B cell (primary cell): ENCODE results near the gene SLC39A7. TPM values are rescaled to one million over a fixed set of nuclear protein-coding genes. Genes with fewer than 3 reads are reported as not detected.

ENCODE experiments used
- ATAC-seq: fragments of 200-7000 bp; cut with Tn5 transposase; one replicate; pipeline ENCODE4 v1.10.0; 2021; ENCODE audit warnings: low read depth, mild to moderate bottlenecking, moderate number of reproducible peaks, moderate library complexity
- CTCF ChIA-PET: fragments of 350-600 bp; sonication (Branson Sonifier 250); formaldehyde crosslinking; loops from one replicate; lab custom pipeline; 2021; ENCODE audit warnings: antibody characterized with exemption, inconsistent platforms; lab: Charles Lee
- POLR2A ChIA-PET: fragments of 350-600 bp; sonication (Branson Sonifier 250); formaldehyde crosslinking; loops from one replicate; lab custom pipeline; 2021; ENCODE audit warnings: antibody characterized with exemption; lab: Charles Lee
- DNase-seq: peaks from one replicate; pipeline ENCODE4 v3.0.0; 2013
- H2AFZ ChIP-seq: 2 replicates; pipeline ENCODE4 v1.6.1; 2012; ENCODE audit warnings: mild to moderate bottlenecking, low read depth, low read length; ENCODE audit not compliant: insufficient read depth, poor library complexity, severe bottlenecking
- H3K27ac ChIP-seq, 2 donors: 1 replicate in 1 of 2; 2 replicates in 1 of 2; pipeline ENCODE4 v1.5.1; 2012 to 2013; ENCODE audit warnings: low read length in 2 of 2, mild to moderate bottlenecking in 2 of 2, moderate library complexity in 1 of 2
- H3K27me3 ChIP-seq, 4 experiments: fragments of 200-600 bp in 1 of 4; sonication (generic) in 1 of 4; replicated peaks in 1 of 4; 1 replicate in 2 of 4; 2 replicates in 2 of 4; pipeline versions ENCODE4 v1.6.1 to v1.7.0; 2013 to 2016; ENCODE audit warnings: low read length in 3 of 4, mild to moderate bottlenecking in 2 of 4, mixed read lengths in 1 of 4, moderate library complexity in 1 of 4; ENCODE audit not compliant: insufficient read depth in 4 of 4, control insufficient read depth in 3 of 4; ENCODE audit errors: control extremely low read depth in 1 of 4
- H3K36me3 ChIP-seq, 2 experiments: replicated peaks in 1 of 2; 1 replicate in 1 of 2; 2 replicates in 1 of 2; pipeline versions ENCODE4 v1.6.1 to v1.7.1; 2013; ENCODE audit warnings: low read length in 1 of 2; ENCODE audit not compliant: insufficient read depth in 2 of 2, control insufficient read depth in 1 of 2; ENCODE audit errors: control extremely low read depth in 1 of 2, extremely low read depth in 1 of 2
- H3K4me1 ChIP-seq, 2 donors: fragments of 200-600 bp in 1 of 2; sonication (generic) in 1 of 2; 1 replicate in 1 of 2; 2 replicates in 1 of 2; pipeline versions ENCODE4 v1.5.1 to v1.6.1; 2013 to 2017; ENCODE audit warnings: low read length in 2 of 2; ENCODE audit not compliant: control insufficient read depth in 2 of 2, insufficient read depth in 2 of 2
- H3K4me2 ChIP-seq: replicated peaks from 2 replicates; pipeline ENCODE3; 2012; ENCODE audit warnings: mild to moderate bottlenecking, low read depth, low read length; ENCODE audit not compliant: poor library complexity, severe bottlenecking
- H3K4me3 ChIP-seq, 5 experiments: fragments of 200-600 bp in 1 of 5; sonication (generic) in 1 of 5; 1 replicate in 3 of 5; 2 replicates in 2 of 5; pipeline versions ENCODE4 v1.5.1 to v1.7.0; 2011 to 2016; ENCODE audit warnings: low read length in 4 of 5, mild to moderate bottlenecking in 4 of 5, low read depth in 2 of 5, control low read depth in 1 of 5, moderate library complexity in 1 of 5; ENCODE audit not compliant: insufficient read depth in 1 of 5; ENCODE audit errors: control extremely low read depth in 1 of 5, extremely low read depth in 1 of 5
- H3K79me2 ChIP-seq: fragments of 200-600 bp; sonication (generic); one replicate; pipeline ENCODE4 v1.6.0; 2016; ENCODE audit warnings: low read length; ENCODE audit not compliant: control insufficient read depth, insufficient read depth
- H3K9ac ChIP-seq: fragments of 200-600 bp; sonication (generic); 2 replicates; pipeline ENCODE4 v1.6.1; 2017; ENCODE audit warnings: mild to moderate bottlenecking, low read length, moderate library complexity
- H3K9me3 ChIP-seq, 3 donors: one replicate each; pipeline versions ENCODE4 v1.6.1 to v1.7.1; 2013; ENCODE audit warnings: low read length in 2 of 3; ENCODE audit not compliant: control insufficient read depth in 2 of 3, insufficient read depth in 1 of 3; ENCODE audit errors: control extremely low read depth in 1 of 3
- H4K20me1 ChIP-seq: 2 replicates; pipeline ENCODE4 v1.6.0; 2012; ENCODE audit warnings: mild to moderate bottlenecking, low read length; ENCODE audit not compliant: insufficient read depth, control insufficient read depth, poor library complexity, severe bottlenecking
- H3K27ac Mint-ChIP-seq: one replicate; pipeline ENCODE4 v1.8.0; 2021; ENCODE audit warnings: mixed read lengths
- H3K27me3 Mint-ChIP-seq: one replicate; pipeline ENCODE4 v1.8.0; 2021; ENCODE audit warnings: mixed read lengths
- H3K4me1 Mint-ChIP-seq: one replicate; pipeline ENCODE4 v1.8.0; 2021; ENCODE audit warnings: mixed read lengths
- H3K4me3 Mint-ChIP-seq: one replicate; pipeline ENCODE4 v1.8.0; 2021; ENCODE audit warnings: mixed read lengths
- H3K9me3 Mint-ChIP-seq: one replicate; pipeline ENCODE4 v1.8.0; 2022; ENCODE audit warnings: mixed read lengths; ENCODE audit not compliant: insufficient read depth
- EZH2 ChIP-seq: IDR thresholded peaks from 2 replicates; pipeline ENCODE4 v1.6.1; 2012; ENCODE audit warnings: borderline replicate concordance, low read depth, mild to moderate bottlenecking, moderate library complexity, low read length; ENCODE audit not compliant: insufficient read depth, poor library complexity, severe bottlenecking
- WGBS: methylation state at CpG from one replicate; pipeline ENCODE4 v1.1.5; 2013; ENCODE audit warnings: missing lambda C conversion rate; ENCODE audit not compliant: insufficient coverage; 5-methylcytosine and 5-hydroxymethylcytosine counted together
- intact Hi-C: fragments of 100-400 bp; cut with micrococcal nuclease; formaldehyde crosslinking; loops from one replicate; pipeline ENCODE4 v1.10.0; 2022
- polyA plus RNA-seq: library from polyadenylated mRNA; depleted of rRNA; stranded (reverse); fragments of >200 nt; gene quantifications from 2 replicates; pipeline ENCODE4 v1.2.3, GENCODE V29; 2012
- total RNA-seq, 2 donors: library from RNA; stranded (reverse); fragments of 120-200 nt in 1 of 2; gene quantifications; 1 replicate in 1 of 2; 2 replicates in 1 of 2; pipeline versions ENCODE4 v1.2.3 to v1.2.4, GENCODE V29; 2013 to 2022
- TF ChIP-seq, protein P1 (sequence below): fragments of 200-600 bp; IDR thresholded peaks from one replicate; pipeline ENCODE4 v1.8.0; 2022; ENCODE audit warnings: antibody characterized with exemption, mild to moderate bottlenecking

Gene SLC39A7
- total and polyA plus RNA-seq, 2 donors (not counting 1 experiment from before 2014, with no cell fraction given) = 18.7 to 29.6 TPM

DNA sequence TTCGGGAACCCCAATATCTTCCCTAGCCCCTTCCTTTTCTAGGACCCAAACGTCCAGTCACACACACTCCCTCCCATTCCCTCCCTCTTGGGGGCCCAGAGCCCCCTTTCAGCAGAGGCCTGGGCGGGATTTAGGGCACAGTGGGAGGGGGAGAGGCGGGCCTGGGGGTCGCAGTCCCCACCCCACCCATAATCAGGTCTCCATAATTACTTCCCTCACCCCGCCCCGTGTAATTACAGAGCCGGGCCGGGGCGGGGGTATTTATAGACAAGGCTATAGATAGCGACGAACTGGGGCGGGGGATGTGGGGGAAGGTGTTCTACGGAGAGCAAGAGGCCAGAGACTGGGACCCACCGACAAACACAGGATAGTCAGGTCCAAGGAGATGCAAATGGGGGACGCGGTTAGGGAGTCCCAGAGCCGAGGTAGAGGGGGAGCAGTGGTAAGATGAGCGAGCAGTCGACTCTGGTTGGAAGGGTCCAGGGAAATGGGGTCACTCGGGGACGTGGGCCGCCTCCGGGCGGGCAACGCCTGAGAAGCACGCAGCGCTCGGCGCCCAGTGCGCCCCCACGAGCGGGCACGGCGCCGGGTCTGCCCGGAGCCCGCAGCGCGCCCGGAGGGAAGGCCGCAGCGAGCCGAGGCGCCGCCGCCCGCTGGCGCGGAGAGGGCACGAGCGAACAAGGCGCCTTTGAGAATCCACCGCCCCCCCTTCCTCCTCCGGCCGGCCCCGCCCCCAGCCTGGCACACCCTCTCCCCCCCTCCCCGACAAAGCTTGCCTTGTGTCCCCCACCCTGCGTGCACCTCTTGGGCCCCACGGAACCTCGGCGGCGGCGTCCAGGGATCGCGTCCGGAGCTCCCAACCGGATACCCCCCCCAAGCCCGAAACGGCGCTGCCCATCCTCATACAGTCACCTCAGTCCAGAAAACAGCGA lies 7.7 kb upstream of the SLC39A7 start:
- CTCF ChIA-PET = interaction anchor here (1.0 kb wide), 1 partner anchor 72 kb away, joined by 3 read pairs; no protein-coding TSS in a partner anchor
- no peak overlapping the region for H3K27ac ChIP-seq
- Mint-ChIP-seq H3K4me3 (peak overlapping the region; percentile 90), H3K27me3 (peaks cover 22% of the 10 kb centered on the region), H3K4me1 (peaks cover 29% of the 10 kb centered on the region), H3K9me3 (no peaks in the 10 kb centered on the region), H3K27ac (peak overlapping the region; percentile 53)
- TF ChIP-seq, protein P1, sequence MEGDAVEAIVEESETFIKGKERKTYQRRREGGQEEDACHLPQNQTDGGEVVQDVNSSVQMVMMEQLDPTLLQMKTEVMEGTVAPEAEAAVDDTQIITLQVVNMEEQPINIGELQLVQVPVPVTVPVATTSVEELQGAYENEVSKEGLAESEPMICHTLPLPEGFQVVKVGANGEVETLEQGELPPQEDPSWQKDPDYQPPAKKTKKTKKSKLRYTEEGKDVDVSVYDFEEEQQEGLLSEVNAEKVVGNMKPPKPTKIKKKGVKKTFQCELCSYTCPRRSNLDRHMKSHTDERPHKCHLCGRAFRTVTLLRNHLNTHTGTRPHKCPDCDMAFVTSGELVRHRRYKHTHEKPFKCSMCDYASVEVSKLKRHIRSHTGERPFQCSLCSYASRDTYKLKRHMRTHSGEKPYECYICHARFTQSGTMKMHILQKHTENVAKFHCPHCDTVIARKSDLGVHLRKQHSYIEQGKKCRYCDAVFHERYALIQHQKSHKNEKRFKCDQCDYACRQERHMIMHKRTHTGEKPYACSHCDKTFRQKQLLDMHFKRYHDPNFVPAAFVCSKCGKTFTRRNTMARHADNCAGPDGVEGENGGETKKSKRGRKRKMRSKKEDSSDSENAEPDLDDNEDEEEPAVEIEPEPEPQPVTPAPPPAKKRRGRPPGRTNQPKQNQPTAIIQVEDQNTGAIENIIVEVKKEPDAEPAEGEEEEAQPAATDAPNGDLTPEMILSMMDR = no peak
- TF ChIP-seq EZH2 = no peak
- intact Hi-C loops = loop anchor here (2.0 kb wide), 1 partner anchor 16 kb away; the partner anchor contains the start of gene RING1
- peaks cover 9% of the 10 kb centered on the region for H4K20me1 ChIP-seq
- peaks cover 4% of the 10 kb centered on the region for H3K79me2 ChIP-seq
- POLR2A ChIA-PET = interaction anchor here (0.6 kb wide), 1 partner anchor 57 kb away, joined by 3 read pairs; no protein-coding TSS in a partner anchor
- peaks cover 21 to 28% of the 10 kb centered on the region in 2 donors for H3K4me1 ChIP-seq
- H3K4me3 ChIP-seq = peak overlapping the region in 4 of 5 experiments; percentile 40 to 60 (median 50)
- peak overlapping the region; percentile 60 for H2AFZ ChIP-seq
- peaks cover 0 to 42% (median 15%) of the 10 kb centered on the region in 4 experiments for H3K27me3 ChIP-seq
- WGBS = 1% methylated on average over 37 of the region's 72 CpGs
- peak overlapping the region; percentile 98 for H3K4me2 ChIP-seq
- ATAC-seq (peak; percentile 52), DNase-seq (peak; percentile 65)
- H3K9me3 ChIP-seq = peaks cover 0 to 8% (median 0%) of the 10 kb centered on the region in 3 donors
- peaks cover 0 to 37% of the 10 kb centered on the region in 2 experiments for H3K36me3 ChIP-seq
- H3K9ac ChIP-seq = peak overlapping the region; percentile 67
